ENCODE data around the gene RAE1.

GRCh38 chr20:57399587-57400155 is 48.6 kb downstream of the RAE1 start:
- no peak for TF ChIP-seq POLR2A (IDR thresholded peaks at IDR 0.05)
- TF ChIP-seq, protein P1, sequence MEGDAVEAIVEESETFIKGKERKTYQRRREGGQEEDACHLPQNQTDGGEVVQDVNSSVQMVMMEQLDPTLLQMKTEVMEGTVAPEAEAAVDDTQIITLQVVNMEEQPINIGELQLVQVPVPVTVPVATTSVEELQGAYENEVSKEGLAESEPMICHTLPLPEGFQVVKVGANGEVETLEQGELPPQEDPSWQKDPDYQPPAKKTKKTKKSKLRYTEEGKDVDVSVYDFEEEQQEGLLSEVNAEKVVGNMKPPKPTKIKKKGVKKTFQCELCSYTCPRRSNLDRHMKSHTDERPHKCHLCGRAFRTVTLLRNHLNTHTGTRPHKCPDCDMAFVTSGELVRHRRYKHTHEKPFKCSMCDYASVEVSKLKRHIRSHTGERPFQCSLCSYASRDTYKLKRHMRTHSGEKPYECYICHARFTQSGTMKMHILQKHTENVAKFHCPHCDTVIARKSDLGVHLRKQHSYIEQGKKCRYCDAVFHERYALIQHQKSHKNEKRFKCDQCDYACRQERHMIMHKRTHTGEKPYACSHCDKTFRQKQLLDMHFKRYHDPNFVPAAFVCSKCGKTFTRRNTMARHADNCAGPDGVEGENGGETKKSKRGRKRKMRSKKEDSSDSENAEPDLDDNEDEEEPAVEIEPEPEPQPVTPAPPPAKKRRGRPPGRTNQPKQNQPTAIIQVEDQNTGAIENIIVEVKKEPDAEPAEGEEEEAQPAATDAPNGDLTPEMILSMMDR (IDR thresholded peaks at IDR 0.05): no peak
